IMR-90 (cell line): ENCODE measurements around the gene CARD14.

Experiments
- BHLHE40 ChIP-seq: fragments of 150-350 bp; IDR thresholded peaks from 2 replicates; pipeline ENCODE4 v1.6.1; 2016; ENCODE audit warnings: mild to moderate bottlenecking, low read depth, low read length
- CEBPB ChIP-seq: IDR thresholded peaks from 2 replicates; pipeline ENCODE4 v1.6.1; 2012; ENCODE audit warnings: low read depth, low read length, improper control_type of control experiment
- CTCF ChIP-seq: conservative IDR thresholded peaks from 2 replicates; pipeline ENCODE4 v1.5.1; 2012; ENCODE audit warnings: mild to moderate bottlenecking, low read depth, low read length, improper control_type of control experiment
- ELK1 ChIP-seq: fragments of 150-350 bp; IDR thresholded peaks from 2 replicates; pipeline ENCODE4 v1.6.1; 2016; ENCODE audit warnings: low read depth, mild to moderate bottlenecking, low read length, moderate library complexity, borderline replicate concordance
- FOS ChIP-seq: fragments of 150-350 bp; IDR thresholded peaks from 2 replicates; pipeline ENCODE4 v1.6.1; 2016; ENCODE audit warnings: low read depth, low read length
- MAFK ChIP-seq: IDR thresholded peaks from 2 replicates; pipeline ENCODE4 v1.6.1; 2012; ENCODE audit warnings: low read depth, low read length, improper control_type of control experiment
- MXI1 ChIP-seq: IDR thresholded peaks from 2 replicates; pipeline ENCODE4 v1.6.1; 2012; ENCODE audit warnings: low read depth, mild to moderate bottlenecking, low read length, moderate library complexity, borderline replicate concordance
- NFE2L2 ChIP-seq: fragments of 150-350 bp; IDR thresholded peaks from 2 replicates; pipeline ENCODE4 v1.6.1; 2016; ENCODE audit warnings: low read depth, mild to moderate bottlenecking, low read length
- POLR2A ChIP-seq: IDR thresholded peaks from 2 replicates; pipeline ENCODE4 v1.6.1; 2012; ENCODE audit warnings: mild to moderate bottlenecking, low read depth, low read length
- RAD21 ChIP-seq: IDR thresholded peaks from 2 replicates; pipeline ENCODE4 v1.6.1; 2012; ENCODE audit warnings: low read length, improper control_type of control experiment
- RCOR1 ChIP-seq: IDR thresholded peaks from 2 replicates; pipeline ENCODE4 v1.6.1; 2012; ENCODE audit warnings: mild to moderate bottlenecking, low read length, improper control_type of control experiment; ENCODE audit not compliant: insufficient replicate concordance
- RFX5 ChIP-seq: IDR thresholded peaks from 2 replicates; pipeline ENCODE4 v1.8.0; 2012; ENCODE audit warnings: low read depth, mild to moderate bottlenecking, low read length, moderate library complexity
- SMC3 ChIP-seq: fragments of 150-350 bp; IDR thresholded peaks from 2 replicates; pipeline ENCODE4 v1.6.1; 2016; ENCODE audit warnings: low read depth, mild to moderate bottlenecking, antibody characterized with exemption, low read length, moderate library complexity
- TF ChIP-seq, protein P1 (sequence below): fragments of 150-350 bp; IDR thresholded peaks from 2 replicates; pipeline ENCODE4 v1.6.1; 2017; ENCODE audit warnings: mild to moderate bottlenecking, antibody characterized with exemption, low read length, low read depth

GRCh38 chr17:80210348-80211108, 40.7 kb downstream of the CARD14 start:
- TF ChIP-seq CTCF (no peak), RCOR1 (no peak), MXI1 (no peak), POLR2A (no peak), FOS (no peak), MAFK (no peak), RAD21 (no peak), CEBPB (no peak), NFE2L2 (no peak), RFX5 (no peak), SMC3 (no peak), BHLHE40 (no peak), ELK1 (no peak)
- TF ChIP-seq, protein P1, sequence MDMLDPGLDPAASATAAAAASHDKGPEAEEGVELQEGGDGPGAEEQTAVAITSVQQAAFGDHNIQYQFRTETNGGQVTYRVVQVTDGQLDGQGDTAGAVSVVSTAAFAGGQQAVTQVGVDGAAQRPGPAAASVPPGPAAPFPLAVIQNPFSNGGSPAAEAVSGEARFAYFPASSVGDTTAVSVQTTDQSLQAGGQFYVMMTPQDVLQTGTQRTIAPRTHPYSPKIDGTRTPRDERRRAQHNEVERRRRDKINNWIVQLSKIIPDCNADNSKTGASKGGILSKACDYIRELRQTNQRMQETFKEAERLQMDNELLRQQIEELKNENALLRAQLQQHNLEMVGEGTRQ, result no peak
